GM18870 (cell line): Measurements from ENCODE around the gene BAIAP3.
A peak's percentile ranks its signal among the peaks of the same experiment; 100 is the strongest.

Experiments
- ATAC-seq: cut with Tn5 transposase; IDR thresholded peaks from one replicate; pipeline ENCODE4 v1.9.1; 2021; ENCODE audit warnings: moderate library complexity; ENCODE audit not compliant: unreplicated experiment

The BAIAP3 gene

DNA sequence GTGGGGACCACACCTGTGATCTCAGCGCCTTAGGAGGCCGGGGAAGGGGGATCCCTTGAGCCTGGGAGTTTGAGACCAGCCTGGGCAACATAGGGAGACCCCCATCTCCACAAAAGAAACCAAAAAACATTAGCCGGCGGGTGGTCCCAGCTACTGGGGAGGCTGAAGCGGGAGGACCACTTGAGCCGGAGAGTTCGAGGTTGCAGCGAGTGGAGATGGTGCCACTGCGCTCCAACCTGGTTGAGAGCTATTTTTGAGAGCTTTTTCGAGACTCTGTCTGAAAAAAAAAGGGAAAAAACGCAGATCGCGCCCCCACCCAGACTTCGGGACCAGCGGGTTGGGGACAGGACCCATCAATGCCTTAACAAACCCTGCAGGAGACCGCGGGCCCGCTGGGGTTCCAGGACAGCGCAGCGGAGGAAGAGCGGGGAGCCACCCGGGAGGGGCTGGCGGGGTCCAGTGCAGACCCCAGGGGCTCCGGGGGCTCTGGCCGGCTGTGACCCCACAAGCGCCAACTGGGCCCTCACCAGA lies 762 bp upstream of the BAIAP3 start:
- no peak for ATAC-seq

GRCh38 chr16:1333854-1334700 lies 632 bp downstream of the BAIAP3 start:
- no peak for ATAC-seq

DNA sequence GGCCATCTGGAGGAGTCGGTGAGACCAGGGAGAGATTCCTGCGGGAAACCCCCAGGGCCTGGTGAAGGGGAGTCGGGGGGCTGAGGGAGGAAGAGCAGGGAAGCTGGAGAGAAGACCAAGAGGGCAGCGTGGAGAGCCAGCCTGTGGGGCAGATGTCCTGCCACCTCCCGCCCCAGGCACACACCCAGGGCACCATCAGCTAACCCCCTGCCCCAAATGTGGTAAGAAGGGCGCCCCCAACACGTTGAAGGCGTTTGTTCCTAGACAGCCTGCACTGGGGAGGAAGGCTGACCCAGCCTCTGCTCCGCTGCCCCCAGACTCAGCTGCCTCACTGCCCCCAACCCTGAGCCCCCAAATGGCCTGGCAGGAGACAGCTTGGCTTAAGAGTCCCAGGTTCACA lies 1.3 kb downstream of the BAIAP3 start:
- no peak for ATAC-seq

GRCh38 chr16:1335211-1335971 lies 1.9 kb downstream of the BAIAP3 start:
- ATAC-seq, result no peak

- no peak for ATAC-seq
These were observed 2.6 kb downstream of the BAIAP3 start for GRCh38 chr16:1335996-1336395.

- no peak for ATAC-seq
These were observed 3.2 kb downstream of the BAIAP3 start for GRCh38 chr16:1336619-1337018.

GRCh38 chr16:1337486-1337885 lies 4.0 kb downstream of the BAIAP3 start:
- ATAC-seq, result no peak

- no peak for ATAC-seq
These were observed 4.8 kb downstream of the BAIAP3 start for GRCh38 chr16:1338119-1338730.

GRCh38 chr16:1338855-1339675 lies 5.6 kb downstream of the BAIAP3 start:
- ATAC-seq, result no peak

DNA sequence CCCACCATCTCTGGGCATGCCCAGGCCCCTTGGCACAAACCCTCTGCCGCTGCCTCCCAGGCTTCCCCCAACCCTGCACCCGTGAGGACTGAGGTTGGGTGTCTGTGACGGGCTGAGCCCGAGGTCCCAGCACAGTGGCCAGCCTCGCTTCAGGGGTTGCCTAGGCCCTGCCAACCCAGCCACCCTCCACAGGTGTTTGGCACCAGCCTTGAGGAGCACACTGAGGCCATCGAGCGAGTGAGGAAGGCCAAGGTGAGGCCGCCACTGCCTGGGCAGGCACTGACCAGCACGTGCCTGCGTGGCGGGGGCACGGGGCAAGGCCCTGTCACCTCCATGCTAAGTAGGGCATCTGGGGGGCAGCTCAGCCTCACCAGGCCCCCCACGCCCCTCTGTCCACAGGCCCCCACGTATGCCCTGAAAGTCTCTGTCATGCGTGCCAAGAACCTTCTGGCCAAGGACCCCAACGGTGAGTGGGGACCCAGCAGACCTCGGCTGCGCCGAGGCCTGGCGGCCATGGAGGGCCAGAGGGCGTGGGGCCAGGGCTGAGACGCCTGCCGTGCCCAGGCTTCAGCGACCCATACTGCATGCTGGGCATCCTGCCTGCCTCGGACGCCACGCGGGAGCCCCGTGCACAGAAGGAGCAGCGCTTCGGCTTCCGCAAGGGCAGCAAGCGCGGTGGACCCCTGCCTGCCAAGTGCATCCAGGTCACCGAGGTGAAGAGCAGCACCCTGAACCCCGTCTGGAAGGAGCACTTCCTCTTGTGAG lies 7.5 kb downstream of the BAIAP3 start:
- no peak for ATAC-seq

DNA sequence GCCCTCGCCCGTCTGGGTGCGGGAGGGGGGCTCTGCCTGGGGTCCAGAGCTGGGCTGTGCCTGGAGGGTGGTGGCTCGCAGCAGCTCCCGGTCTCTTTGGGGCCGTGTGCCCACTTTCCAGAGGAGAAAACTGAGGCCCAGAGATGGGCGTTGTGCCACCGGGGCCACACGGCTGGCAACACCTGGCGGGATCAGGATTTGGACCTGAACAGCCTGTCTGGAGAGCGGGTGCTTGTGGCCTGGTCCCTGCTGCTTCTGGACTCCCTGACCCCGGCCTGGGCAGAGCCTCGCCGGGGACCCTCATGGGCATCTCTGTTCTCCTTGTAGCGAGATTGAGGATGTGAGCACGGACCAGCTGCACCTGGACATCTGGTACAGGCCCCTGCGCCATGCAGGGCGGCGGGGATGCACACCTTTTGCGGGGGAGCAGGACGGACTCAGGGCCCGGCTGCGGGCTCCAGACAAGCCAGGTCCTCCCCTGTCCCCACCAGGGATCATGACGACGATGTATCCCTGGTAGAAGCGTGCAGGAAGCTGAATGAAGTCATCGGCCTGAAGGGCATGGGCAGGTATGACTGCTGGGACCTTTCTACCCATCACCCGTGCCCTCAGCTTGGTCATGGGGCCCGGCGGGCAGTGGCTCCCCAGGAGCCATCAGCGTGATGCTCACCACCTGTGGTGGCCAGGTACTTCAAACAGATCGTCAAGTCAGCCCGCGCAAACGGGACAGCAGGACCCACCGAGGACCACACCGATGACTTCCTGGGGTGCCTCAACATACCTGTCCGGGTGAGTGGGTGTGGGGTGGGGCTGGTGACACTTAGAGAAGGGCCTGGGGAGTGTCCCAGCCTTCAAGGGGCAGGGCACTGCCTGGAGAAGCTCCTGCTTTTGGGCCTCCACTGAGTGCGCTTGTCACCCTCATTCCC lies 8.3 kb downstream of the BAIAP3 start:
- no peak for ATAC-seq

DNA sequence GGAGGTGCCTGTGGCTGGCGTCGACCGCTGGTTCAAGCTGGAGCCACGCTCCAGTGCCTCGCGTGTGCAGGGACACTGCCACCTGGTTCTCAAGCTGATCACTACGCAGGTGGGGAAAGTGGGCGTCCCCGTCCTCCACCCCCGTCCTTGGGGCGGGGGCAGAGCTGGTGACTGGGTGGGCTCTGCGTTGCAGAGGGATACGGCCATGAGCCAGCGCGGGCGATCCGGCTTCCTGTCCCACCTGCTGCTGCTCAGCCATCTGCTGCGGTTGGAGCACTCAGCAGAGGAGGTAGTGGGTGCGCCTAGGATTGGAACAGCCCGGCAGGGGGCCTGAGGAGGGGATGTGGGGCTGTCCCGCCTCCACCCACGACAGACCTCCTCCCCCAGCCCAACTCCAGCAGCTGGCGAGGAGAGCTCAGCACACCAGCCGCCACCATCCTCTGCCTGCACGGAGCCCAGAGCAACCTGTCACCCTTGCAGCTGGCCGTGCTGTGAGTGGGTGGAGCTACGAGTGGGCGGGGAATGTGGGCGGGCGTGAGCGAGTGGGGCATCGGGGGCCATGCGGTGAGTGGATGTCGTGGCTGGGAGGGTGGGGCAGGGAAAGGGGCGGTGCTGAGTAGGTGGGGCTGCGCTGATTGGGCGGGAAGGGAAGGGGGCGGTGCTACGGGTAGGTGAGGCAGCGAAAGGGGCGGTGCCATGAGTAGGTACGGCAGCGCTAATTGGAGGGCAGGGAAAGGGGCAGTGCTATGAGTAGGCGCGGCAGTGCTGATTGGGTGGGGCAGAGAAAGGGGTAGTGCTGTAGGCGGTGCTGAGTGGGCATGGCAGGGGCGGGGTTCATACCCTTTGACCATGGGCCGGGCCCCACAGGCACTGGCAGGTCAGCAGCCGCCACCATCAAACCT lies 9.3 kb downstream of the BAIAP3 start:
- peak; percentile 83 for ATAC-seq

DNA sequence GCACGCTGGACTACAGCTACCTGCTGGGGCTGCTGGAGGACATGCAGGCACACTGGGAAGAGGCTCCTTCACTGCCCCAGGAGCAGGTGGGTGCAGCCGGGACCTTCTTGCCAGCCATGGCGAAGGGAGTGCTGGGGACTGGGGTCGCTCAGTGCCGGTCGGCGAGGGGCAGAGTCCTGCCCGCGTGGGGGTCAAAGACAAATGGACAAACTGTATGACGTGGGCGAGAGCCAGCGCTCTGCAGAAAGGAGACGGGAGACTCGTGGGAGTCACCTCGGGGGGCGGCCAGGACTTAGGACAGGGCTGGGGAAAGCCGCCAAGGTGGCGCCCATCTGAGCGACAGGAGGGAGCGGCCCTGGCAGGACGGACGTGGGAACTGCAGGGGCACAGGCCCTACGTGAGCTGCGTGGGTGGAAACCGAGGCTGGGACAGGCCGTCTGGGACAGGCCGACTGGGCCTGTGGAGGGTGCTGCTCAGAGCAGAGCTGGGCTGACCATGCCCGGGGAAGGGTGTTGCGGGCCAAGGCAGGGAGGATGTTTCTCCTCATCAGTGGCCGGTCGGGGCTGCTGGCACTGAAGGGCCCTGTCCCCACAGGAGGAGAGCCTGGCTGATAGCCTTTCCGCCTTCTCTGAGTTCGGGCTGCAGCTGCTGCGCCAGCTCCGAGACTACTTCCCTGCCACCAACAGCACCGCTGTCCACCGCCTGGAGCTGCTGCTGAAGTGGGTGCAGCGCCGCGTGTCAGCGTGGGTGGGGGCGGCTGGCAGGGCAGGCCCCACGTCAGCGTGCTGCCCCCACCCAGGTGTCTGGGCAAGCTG lies 10.2 kb downstream of the BAIAP3 start:
- no peak for ATAC-seq

DNA sequence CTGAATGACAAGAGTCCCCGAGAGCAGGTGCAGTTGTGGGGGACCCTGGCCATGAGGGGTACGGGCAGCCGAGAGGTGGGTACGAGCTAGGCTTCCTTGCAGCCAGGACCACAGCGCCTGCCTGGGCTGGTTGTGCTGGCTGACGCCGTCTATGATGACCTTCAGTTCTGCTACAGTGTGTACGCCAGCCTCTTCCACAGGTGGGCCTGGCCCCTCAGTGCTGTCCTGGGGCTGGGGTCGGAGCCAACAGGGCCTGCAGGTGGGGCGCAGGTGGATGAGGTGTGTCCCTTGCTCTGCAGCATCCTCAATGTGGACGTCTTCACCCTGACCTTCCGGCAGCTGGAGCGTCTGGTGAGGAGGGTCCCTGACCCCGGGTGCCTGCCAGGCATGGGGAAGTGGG lies 11.1 kb downstream of the BAIAP3 start:
- no peak for ATAC-seq

DNA sequence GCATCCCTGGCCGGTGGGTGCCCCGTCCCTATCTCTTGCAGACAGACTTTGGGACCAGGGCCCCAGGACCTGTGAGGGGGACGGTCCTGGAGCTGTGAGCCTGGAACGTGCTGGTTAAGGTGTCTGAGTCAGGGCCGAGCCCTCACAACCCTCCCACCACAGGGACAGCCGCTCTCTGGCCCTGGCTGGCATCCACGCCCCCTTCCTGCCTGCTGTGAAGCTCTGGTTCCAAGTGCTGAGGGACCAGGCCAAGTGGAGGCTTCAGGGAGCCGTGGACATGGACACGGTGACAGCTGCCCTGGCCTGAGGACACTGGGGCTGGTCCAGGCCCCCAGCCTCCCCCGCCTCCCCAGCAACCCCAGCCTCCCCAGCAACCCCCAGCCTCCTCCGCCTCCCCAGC lies 11.6 kb downstream of the BAIAP3 start:
- ATAC-seq, result no peak

GRCh38 chr16:1345651-1346421 lies 12.4 kb downstream of the BAIAP3 start:
- ATAC-seq, result no peak
